ENCODE measurements around the gene CACHD1. TPM values are rescaled to one million over a fixed set of nuclear protein-coding genes. Genes with fewer than 3 reads are reported as not detected.

The CACHD1 gene
- total RNA-seq, 1 experiment from 2014 or later: 8.4 TPM

GRCh38 chr1:64624218-64624713 lies 154.3 kb downstream of the CACHD1 start:
- no peak overlapping the region for H3K9ac ChIP-seq (ENCODE audit: low read length)
- H3K9me2 ChIP-seq (ENCODE audit: insufficient read depth): no peaks in the 10 kb centered on the region
- no peak overlapping the region for H3K4me3 ChIP-seq (replicated peaks in 1 of 2; ENCODE audit: low read depth in 1 of 2, low read length in 2 of 2)
- ATAC-seq: no peak
- no peaks in the 10 kb centered on the region for H4K20me1 ChIP-seq (ENCODE audit: insufficient read depth)
- no peaks in the 10 kb centered on the region for H3K79me2 ChIP-seq (ENCODE audit: insufficient read depth, low read length)
- H3K27ac ChIP-seq (ENCODE audit: low read depth, low read length): no peak overlapping the region
- no peaks in the 10 kb centered on the region for H3K4me1 ChIP-seq (ENCODE audit: control insufficient read depth in 1 of 2, insufficient read depth in 2 of 2, low read length in 2 of 2)
- no peaks in the 10 kb centered on the region for H3K27me3 ChIP-seq (ENCODE audit: insufficient read depth, low read length)
- H2AFZ ChIP-seq (ENCODE audit: low read depth, low read length, poor library complexity, severe bottlenecking): no peak overlapping the region
- no peak overlapping the region for H3K4me2 ChIP-seq (ENCODE audit: low read length)
- RAD21 ChIA-PET (ENCODE audit: low non-redundant PET in 1 of 2, low total read pairs in 2 of 2, uncharacterized antibody in 2 of 2, unreplicated experiment in 2 of 2): no interaction called here
- no TSS peak for BruUV-seq (replicated peaks)
- POLR2A ChIA-PET: no interaction called here
- no peak for DNase-seq (ENCODE audit: low read depth, low spot score)
- TF ChIP-seq REST (IDR thresholded peaks at IDR 0.05; ENCODE audit: low read depth): no peak
- TF ChIP-seq JUND (IDR thresholded peaks at IDR 0.05): no peak
- TF ChIP-seq CTCF (IDR thresholded peaks at IDR 0.05 in 2 of 3, conservative IDR thresholded peaks at IDR 0.05 in 1 of 3; ENCODE audit: borderline replicate concordance in 1 of 3, insufficient read depth in 1 of 3, low read depth in 2 of 3, low read length in 2 of 3): no peak
- TF ChIP-seq ATF3 (IDR thresholded peaks at IDR 0.05): no peak
- no peak for TF ChIP-seq ZFX (IDR thresholded peaks at IDR 0.05)
- no peak for TF ChIP-seq POLR2AphosphoS5 (IDR thresholded peaks at IDR 0.05; ENCODE audit: low read depth, low read length)
- CTCF ChIA-PET: no interaction called here
- no peaks in the 10 kb centered on the region for H3K9me3 ChIP-seq (ENCODE audit: control insufficient read depth in 1 of 2, insufficient read depth in 1 of 2, low read depth in 1 of 2, low read length in 2 of 2)
- intact Hi-C loops (cut with micrococcal nuclease): no loop called here
- no peaks in the 10 kb centered on the region for H3K36me3 ChIP-seq (ENCODE audit: control insufficient read depth in 1 of 2, insufficient read depth in 2 of 2, low read length in 2 of 2)

All from HCT116 (cell line).